KOPT-K1 (cell line): ENCODE data around the gene HOXC4.

ENCODE experiments used
- H3K27ac ChIP-seq: fragments of 200-600 bp; sonication (generic); 2 replicates; pipeline ENCODE4 v1.5.1; 2016; ENCODE audit warnings: antibody characterized with exemption, mild to moderate bottlenecking, low read depth, low read length; ENCODE audit not compliant: poor library complexity, severe bottlenecking
- H3K36me3 ChIP-seq: fragments of 200-600 bp; sonication (generic); 2 replicates; pipeline ENCODE4 v1.5.1; 2017; ENCODE audit warnings: antibody characterized with exemption, mild to moderate bottlenecking, low read length, moderate library complexity; ENCODE audit not compliant: insufficient read depth
- H3K9me3 ChIP-seq: fragments of 200-600 bp; sonication (generic); 2 replicates; pipeline ENCODE4 v1.5.1; 2017; ENCODE audit warnings: antibody characterized with exemption, low read length, mild to moderate bottlenecking; ENCODE audit not compliant: insufficient read depth, poor library complexity, severe bottlenecking

HOXC4 gene

GRCh38 chr12:54021432-54022013 is 32.1 kb upstream of the HOXC4 start:
- Histone ChIP-seq H3K27ac (no peak overlapping the region), H3K9me3 (no peaks in the 10 kb centered on the region), H3K36me3 (no peaks in the 10 kb centered on the region)

- no peaks in the 10 kb centered on the region for H3K36me3 ChIP-seq
- H3K27ac ChIP-seq: no peak overlapping the region
- H3K9me3 ChIP-seq: no peaks in the 10 kb centered on the region
Observed at GRCh38 chr12:54022960-54023884, 30.4 kb upstream of the HOXC4 start.

GRCh38 chr12:54024127-54024526 is 29.5 kb upstream of the HOXC4 start:
- no peaks in the 10 kb centered on the region for H3K9me3 ChIP-seq
- no peak overlapping the region for H3K27ac ChIP-seq
- H3K36me3 ChIP-seq: no peaks in the 10 kb centered on the region

- Histone ChIP-seq H3K27ac (no peak overlapping the region), H3K9me3 (no peaks in the 10 kb centered on the region), H3K36me3 (no peaks in the 10 kb centered on the region)
Observed at GRCh38 chr12:54024581-54025305, 28.9 kb upstream of the HOXC4 start.

GRCh38 chr12:54025499-54026405 is 27.9 kb upstream of the HOXC4 start:
- Histone ChIP-seq H3K36me3 (no peaks in the 10 kb centered on the region), H3K27ac (no peak overlapping the region), H3K9me3 (no peaks in the 10 kb centered on the region)

- no peaks in the 10 kb centered on the region for H3K36me3 ChIP-seq
- no peak overlapping the region for H3K27ac ChIP-seq
- H3K9me3 ChIP-seq: no peaks in the 10 kb centered on the region
Observed at GRCh38 chr12:54026640-54027441, 26.8 kb upstream of the HOXC4 start.

- H3K36me3 ChIP-seq: no peaks in the 10 kb centered on the region
- no peak overlapping the region for H3K27ac ChIP-seq
- no peaks in the 10 kb centered on the region for H3K9me3 ChIP-seq
Observed at GRCh38 chr12:54027442-54027786, 26.2 kb upstream of the HOXC4 start.

- Histone ChIP-seq H3K36me3 (no peaks in the 10 kb centered on the region), H3K9me3 (no peaks in the 10 kb centered on the region), H3K27ac (no peak within 1 kb of the TSS)
Observed at GRCh38 chr12:54028314-54029201, 25.1 kb upstream of the HOXC4 start, which contains the start of gene HOXC6. TSS of gene HOXC6 (plus strand) at chr12:54028440. CDS start at chr12:54028522, 82 bp downstream.

- no peaks in the 10 kb centered on the region for H3K36me3 ChIP-seq
- H3K27ac ChIP-seq: no peak overlapping the region
- H3K9me3 ChIP-seq: no peaks in the 10 kb centered on the region
Observed at GRCh38 chr12:54029529-54030441, 23.9 kb upstream of the HOXC4 start.

- Histone ChIP-seq H3K27ac (no peak overlapping the region), H3K36me3 (no peaks in the 10 kb centered on the region)
Observed at GRCh38 chr12:54030442-54030801, 23.2 kb upstream of the HOXC4 start.

GRCh38 chr12:54030889-54031471 is 22.7 kb upstream of the HOXC4 start:
- Histone ChIP-seq H3K36me3 (no peaks in the 10 kb centered on the region), H3K9me3 (no peaks in the 10 kb centered on the region), H3K27ac (no peak overlapping the region)

More at GRCh38 chr12:54030442-54030801, 23.2 kb upstream of the HOXC4 start:
- no peaks in the 10 kb centered on the region for H3K9me3 ChIP-seq

- no peaks in the 10 kb centered on the region for H3K36me3 ChIP-seq
- H3K27ac ChIP-seq: no peak overlapping the region
- no peaks in the 10 kb centered on the region for H3K9me3 ChIP-seq
Observed at GRCh38 chr12:54031480-54031879, 22.2 kb upstream of the HOXC4 start.
